Smooth muscle cell (in vitro differentiated cells): ENCODE data around the gene PRM3. TPM values are rescaled to one million over a fixed set of nuclear protein-coding genes. Genes with fewer than 3 reads are reported as not detected.

Experiments used
- DNase-seq: peaks from one replicate; lab custom pipeline; 2025; ENCODE audit not compliant: unreplicated experiment; lab: John Stamatoyannopoulos, UW
- H2AFZ ChIP-seq: fragments of 200-600 bp; sonication (generic); 2 replicates; pipeline ENCODE4 v1.6.0; 2016; ENCODE audit warnings: antibody characterized with exemption, low read depth, mild to moderate bottlenecking
- H3F3A ChIP-seq: fragments of 200-600 bp; sonication (generic); 2 replicates; pipeline ENCODE4 v1.6.0; 2017; ENCODE audit warnings: antibody characterized with exemption, low read depth
- H3K27ac ChIP-seq: fragments of 200-600 bp; sonication (generic); 2 replicates; pipeline ENCODE4 v1.5.1; 2016; ENCODE audit warnings: low read depth, mild to moderate bottlenecking
- H3K27me3 ChIP-seq: fragments of 200-600 bp; sonication (generic); 2 replicates; pipeline ENCODE4 v1.6.1; 2016; ENCODE audit warnings: low read depth, mild to moderate bottlenecking
- H3K36me3 ChIP-seq: fragments of 200-600 bp; sonication (generic); 2 replicates; pipeline ENCODE4 v1.5.1; 2016; ENCODE audit warnings: low read depth
- H3K4me1 ChIP-seq: fragments of 200-600 bp; sonication (generic); 2 replicates; pipeline ENCODE4 v1.5.1; 2016; ENCODE audit warnings: low read depth
- H3K4me2 ChIP-seq: fragments of 200-600 bp; sonication (generic); 2 replicates; pipeline ENCODE4 v1.6.0; 2016; ENCODE audit warnings: mild to moderate bottlenecking
- H3K4me3 ChIP-seq: fragments of 200-600 bp; sonication (generic); 2 replicates; pipeline ENCODE4 v1.5.1; 2016; ENCODE audit warnings: mild to moderate bottlenecking
- H3K79me2 ChIP-seq: fragments of 200-600 bp; sonication (generic); 2 replicates; pipeline ENCODE4 v1.6.0; 2016; ENCODE audit warnings: low read depth, mild to moderate bottlenecking
- H3K9ac ChIP-seq: fragments of 200-600 bp; sonication (generic); 2 replicates; pipeline ENCODE4 v1.6.0; 2016; ENCODE audit warnings: low read depth
- H3K9me3 ChIP-seq: fragments of 200-600 bp; sonication (generic); replicated peaks from 2 replicates; pipeline ENCODE4 v1.5.1; 2016; ENCODE audit warnings: low read depth
- H4K20me1 ChIP-seq: fragments of 200-600 bp; sonication (generic); 2 replicates; pipeline ENCODE4 v1.6.0; 2016; ENCODE audit warnings: low read depth
- CTCF ChIP-seq: fragments of 200-600 bp; sonication (generic); IDR thresholded peaks from 2 replicates; pipeline ENCODE4 v1.5.1; 2017; ENCODE audit warnings: borderline replicate concordance, mild to moderate bottlenecking, antibody characterized with exemption; ENCODE audit not compliant: insufficient read depth, poor library complexity, severe bottlenecking
- WGBS: methylation state at CpG from one replicate; pipeline ENCODE4 v1.1.7; 2016; ENCODE audit warnings: low lambda C conversion rate; 5-methylcytosine and 5-hydroxymethylcytosine counted together
- polyA plus RNA-seq: library from polyadenylated mRNA; unstranded; fragments of >200 nt; fragmentation: Nextera tagmentation; extraction: Ambion mirVana; gene quantifications from 2 replicates; pipeline ENCODE4 v1.2.1, GENCODE V29; 2016
- total RNA-seq: library from RNA; depleted of rRNA; stranded (reverse); fragments of >200 nt; gene quantifications from 2 replicates; pipeline ENCODE4 v1.2.3, GENCODE V29; 2014

PRM3 gene
- total and polyA plus RNA-seq, 2 experiments from 2014 or later, result not detected

DNA sequence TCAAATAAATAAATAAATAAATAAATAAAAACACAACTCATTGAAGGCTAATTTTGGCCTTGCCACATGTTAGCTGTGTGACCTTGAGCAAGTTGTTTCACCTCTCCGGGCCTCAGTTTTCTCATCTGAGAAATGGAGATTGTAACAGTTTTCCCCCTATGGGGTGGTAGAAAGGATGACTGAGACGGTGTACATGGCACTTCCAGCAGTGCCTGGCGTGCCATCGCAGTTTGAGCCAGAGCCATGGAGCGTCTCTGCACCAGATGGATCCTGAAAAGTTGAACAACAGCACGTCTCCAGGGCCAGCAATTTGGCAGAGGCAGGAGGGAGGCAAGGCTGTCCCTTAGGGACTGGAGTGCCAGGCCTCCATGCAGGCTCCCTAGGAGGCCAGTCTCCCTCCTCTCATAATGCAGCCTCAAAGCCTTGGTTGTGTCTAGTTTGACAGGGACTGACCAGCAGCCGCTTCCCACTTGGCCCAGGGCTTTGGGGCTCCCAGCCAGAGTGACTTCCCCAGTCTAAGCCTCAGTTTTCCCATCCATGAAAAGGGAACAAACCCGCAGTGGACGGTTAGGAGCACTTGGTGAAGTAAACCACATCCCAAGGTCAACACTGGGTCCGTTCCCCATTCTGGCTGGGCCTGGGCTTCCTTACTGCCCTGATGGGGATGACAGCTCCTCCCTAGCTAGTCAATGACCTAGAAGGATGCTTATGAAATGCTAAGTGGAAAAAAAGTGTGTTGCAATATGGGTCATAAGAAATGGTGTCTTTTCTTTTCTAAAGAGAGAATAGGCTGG is 36.8 kb downstream of the PRM3 start:
- Histone ChIP-seq H3F3A (no peaks in the 10 kb centered on the region), H3K9ac (no peak overlapping the region), H4K20me1 (no peaks in the 10 kb centered on the region), H3K79me2 (no peaks in the 10 kb centered on the region), H3K4me3 (no peak overlapping the region), H3K9me3 (no peaks in the 10 kb centered on the region), H3K4me1 (no peaks in the 10 kb centered on the region), H3K4me2 (no peak overlapping the region), H2AFZ (no peak overlapping the region), H3K27ac (no peak overlapping the region), H3K27me3 (no peaks in the 10 kb centered on the region), H3K36me3 (no peaks in the 10 kb centered on the region)
- WGBS, result 87% methylated on average over 10 of the region's 10 CpGs
- no peak for TF ChIP-seq CTCF
- DNase-seq, result no peak

DNA sequence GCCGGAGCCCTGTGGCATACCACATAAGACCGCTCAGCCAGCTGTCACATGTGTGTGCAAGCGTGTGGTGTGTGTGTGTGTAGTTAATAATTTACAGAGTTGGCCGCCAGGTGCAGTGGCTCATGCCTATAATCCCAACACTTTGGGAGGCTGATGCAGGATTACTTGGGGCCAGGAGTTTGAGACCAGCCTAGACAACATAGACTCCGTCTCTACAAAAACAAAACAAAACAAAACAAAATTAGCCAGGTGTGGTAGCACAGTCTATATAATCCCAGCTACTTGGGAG is 37.8 kb downstream of the PRM3 start:
- H3K4me2 ChIP-seq, result no peak overlapping the region
- no peaks in the 10 kb centered on the region for H3K27me3 ChIP-seq
- H3F3A ChIP-seq, result no peaks in the 10 kb centered on the region
- H3K4me3 ChIP-seq, result no peak overlapping the region
- no peak overlapping the region for H3K9ac ChIP-seq
- H2AFZ ChIP-seq, result no peak overlapping the region
- DNase-seq, result no peak
- H3K27ac ChIP-seq, result no peak overlapping the region
- 96% methylated on average over 5 of the region's 5 CpGs for WGBS
- no peaks in the 10 kb centered on the region for H4K20me1 ChIP-seq
- no peak for TF ChIP-seq CTCF
- no peaks in the 10 kb centered on the region for H3K4me1 ChIP-seq
- no peaks in the 10 kb centered on the region for H3K9me3 ChIP-seq
- no peaks in the 10 kb centered on the region for H3K79me2 ChIP-seq
- no peaks in the 10 kb centered on the region for H3K36me3 ChIP-seq

GRCh38 chr16:11234884-11235702 is 38.3 kb downstream of the PRM3 start:
- H3K4me2 ChIP-seq, result no peak overlapping the region
- TF ChIP-seq CTCF, result no peak
- 83% methylated on average over 13 of the region's 13 CpGs for WGBS

More at GRCh38 chr16:11234884-11235702, 38.3 kb downstream of the PRM3 start:
- Histone ChIP-seq H3K9me3 (no peaks in the 10 kb centered on the region), H3K9ac (no peak overlapping the region), H3K79me2 (no peaks in the 10 kb centered on the region), H3K4me1 (no peaks in the 10 kb centered on the region), H4K20me1 (no peaks in the 10 kb centered on the region), H3K4me3 (no peak overlapping the region), H2AFZ (no peak overlapping the region), H3K27ac (no peak overlapping the region), H3K36me3 (no peaks in the 10 kb centered on the region), H3K27me3 (no peaks in the 10 kb centered on the region), H3F3A (no peaks in the 10 kb centered on the region)
- no peak for DNase-seq
